HK-2 (cell line): ENCODE measurements around the gene PIBF1.
"Not testable (repeated sequence)": the region's sequence is repeated elsewhere in the genome, so short reads cannot be mapped to it uniquely, and the experiment has no call there.

Experiments
- DNase-seq: peaks from one replicate; pipeline ENCODE4 v3.0.0-alpha.2; 2018; ENCODE audit not compliant: unreplicated experiment

The PIBF1 gene

DNA sequence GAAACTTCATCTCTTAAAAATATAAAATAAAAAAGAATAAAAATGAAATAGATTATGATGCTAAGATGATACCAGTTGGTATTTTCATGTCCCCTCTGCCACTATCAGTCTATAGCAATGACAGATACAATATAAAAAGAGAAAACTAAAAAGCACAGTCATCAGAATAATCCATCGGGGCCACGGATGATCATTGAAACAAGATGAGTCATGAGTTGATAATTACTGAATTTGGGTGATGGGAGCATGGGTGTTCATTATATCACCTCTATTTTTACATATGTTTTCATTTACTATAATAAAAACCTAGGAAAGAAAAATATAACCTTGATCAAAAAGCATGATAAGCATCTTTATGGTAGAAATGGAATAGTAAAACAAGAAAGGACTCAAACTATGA is 41.1 kb downstream of the PIBF1 start:
- DNase-seq: no peak

DNA sequence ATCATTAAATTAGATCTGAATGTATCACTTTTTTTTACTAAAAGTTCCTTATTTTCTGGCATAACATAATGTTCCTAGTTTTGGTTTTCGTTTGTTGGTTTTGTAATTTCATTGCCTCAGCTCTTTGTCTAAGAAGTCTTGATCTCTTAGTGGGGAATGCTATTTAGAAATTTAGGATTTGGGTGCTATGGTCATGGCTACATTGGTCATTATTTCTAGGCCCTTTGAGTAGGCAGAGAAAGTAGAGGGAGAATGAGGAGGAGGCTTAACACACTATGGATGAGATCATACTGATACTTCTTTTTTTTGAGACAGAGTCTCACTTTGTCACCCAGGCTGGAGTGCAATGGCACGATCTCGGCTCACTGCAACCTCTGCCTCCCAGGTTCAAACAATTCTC is 41.8 kb downstream of the PIBF1 start:
- DNase-seq: no peak

GRCh38 chr13:72834601-72835000 is 52.7 kb downstream of the PIBF1 start:
- DNase-seq: no peak

DNA sequence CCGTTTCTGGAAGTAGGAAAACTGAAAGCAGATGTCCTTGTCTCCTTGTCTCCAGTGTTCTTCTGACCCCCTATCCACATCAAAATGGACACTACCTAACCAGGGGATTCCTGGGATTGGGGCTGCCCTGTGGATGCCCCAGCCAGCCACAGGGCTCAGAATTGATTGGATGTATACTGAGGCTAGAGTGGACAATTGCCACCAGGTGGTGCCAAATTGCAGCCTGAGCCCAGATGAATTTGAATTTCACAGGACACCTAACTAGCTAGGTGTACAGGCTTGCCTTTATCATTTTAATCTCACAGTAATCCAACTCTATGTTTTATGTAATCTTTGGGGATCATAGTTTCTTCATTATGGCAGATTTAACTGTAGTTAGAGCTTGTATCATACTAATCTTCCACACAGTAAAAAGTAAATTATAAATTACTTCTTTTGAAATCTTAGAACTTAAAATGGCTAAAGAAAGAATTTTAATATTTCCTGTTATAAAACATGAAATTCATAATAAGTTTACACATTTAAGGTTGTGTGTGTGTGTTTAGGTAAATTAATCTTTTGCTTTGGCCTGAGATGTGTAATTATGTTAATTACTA is 58.0 kb downstream of the PIBF1 start:
- peak; percentile 23 for DNase-seq

DNA sequence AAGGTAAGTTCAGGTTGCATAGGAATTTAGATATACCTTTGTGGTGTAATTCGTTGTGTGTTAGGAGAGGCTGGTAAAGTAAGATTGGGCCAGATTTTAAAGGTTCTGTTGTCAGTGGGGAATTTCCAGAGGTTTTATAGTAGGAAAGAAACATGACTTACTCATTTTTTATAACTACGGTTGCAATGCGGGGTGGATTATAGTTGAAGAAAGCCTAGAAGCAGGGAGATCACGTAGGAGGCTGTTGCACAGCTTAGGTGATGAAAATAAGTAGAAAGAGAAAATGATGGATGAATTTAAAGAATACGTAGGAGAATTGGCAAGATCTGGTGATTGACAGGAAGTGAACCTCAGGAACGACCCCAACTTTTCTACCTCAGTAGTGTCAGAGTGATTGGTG is 61.1 kb downstream of the PIBF1 start:
- no peak for DNase-seq

DNA sequence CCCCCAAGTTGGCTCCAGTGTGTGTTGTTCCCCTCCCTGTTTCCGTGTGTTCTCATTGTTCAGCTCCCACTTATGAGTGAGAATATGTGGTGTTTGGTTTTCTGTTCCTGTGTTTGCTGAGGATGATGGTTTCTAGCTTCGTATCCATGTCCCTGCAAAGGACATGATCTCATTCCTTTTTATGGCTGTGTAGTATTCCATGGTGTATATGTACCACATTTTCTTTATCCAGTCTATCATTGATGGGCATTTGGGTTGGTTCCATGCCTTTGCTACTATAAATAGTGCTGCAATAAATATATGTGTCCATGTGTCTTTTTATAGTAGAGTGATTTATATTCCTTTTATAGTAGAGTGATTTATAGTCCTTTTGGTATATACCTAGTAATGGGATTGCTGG is 63.2 kb downstream of the PIBF1 start:
- not testable (repeated sequence) for DNase-seq

- DNase-seq: no peak
Measured at GRCh38 chr13:72849571-72849970, 67.6 kb downstream of the PIBF1 start.

DNA sequence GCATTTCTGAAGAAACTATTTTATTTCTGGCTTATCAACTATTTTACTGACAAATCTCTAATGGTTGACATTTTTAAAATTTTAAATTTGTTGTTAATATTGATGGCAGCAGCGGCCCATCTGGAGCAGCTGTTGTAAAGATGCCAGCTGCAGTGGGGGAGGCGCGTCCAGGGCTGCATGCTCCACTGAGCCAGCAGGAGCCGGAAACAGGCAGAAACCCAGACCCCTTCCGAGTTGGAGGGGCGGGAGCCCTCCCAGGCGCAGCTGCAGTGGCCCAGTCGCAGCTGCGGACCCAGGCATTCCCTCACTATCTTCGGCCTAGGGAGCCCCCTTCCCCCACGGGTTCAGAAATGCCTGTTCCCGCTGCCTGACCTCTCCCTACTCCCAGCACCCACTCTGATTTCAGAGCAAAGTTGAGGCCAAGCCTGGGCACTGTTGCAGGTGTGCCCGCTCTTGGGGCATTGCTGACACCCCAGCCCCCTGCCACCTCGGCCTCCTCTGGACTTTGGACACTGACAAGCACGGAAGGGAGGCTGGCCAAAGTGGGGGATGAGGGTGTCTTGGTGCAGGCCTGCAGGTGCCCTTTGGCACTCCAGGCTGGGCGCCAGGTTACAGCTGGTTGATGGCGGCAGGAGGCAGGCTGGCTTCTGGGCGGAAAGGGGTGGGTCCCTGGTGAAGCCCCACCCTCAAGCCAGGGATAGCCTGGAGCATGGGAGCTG is 69.2 kb downstream of the PIBF1 start:
- DNase-seq: no peak

DNA sequence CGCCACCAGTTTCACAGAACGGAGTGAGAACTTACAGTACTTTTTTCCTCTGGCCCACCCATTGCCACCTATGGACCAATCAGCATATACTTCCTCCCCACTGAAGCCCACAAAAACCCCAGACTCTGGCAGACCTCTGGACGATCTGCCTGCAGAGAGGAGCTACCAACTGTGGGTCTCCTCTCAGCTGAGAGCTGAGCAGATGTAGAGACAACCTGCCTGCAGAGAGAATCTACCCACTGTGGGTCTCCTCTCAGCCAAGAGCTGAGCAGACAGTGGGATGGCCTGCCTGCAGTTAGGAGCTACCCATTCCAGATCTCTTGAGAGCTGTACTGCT is 69.7 kb downstream of the PIBF1 start:
- DNase-seq: no peak

- no peak for DNase-seq
Measured at GRCh38 chr13:72852207-72852606, 70.3 kb downstream of the PIBF1 start.

DNA sequence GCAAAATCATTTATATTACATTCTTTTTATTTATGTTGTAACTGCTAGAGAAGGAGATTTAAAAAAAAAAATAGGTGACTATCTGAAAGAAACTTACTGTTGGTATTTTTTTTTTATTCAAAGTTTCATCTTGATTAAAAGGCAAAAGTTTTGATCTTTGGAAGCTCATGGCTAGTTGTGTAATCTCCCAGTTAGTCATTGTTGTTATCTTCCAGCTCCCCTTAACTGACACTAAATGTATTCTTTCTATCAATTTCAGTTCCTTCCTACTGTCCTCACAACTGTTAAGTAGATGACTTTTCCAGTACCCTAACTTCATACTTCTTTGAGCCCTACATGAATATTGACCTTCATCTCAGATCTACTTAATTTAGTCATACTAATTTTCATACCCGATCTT is 71.1 kb downstream of the PIBF1 start:
- DNase-seq: no peak

- DNase-seq: no peak
Measured at GRCh38 chr13:72864142-72865011, 82.4 kb downstream of the PIBF1 start.

- no peak for DNase-seq
Measured at GRCh38 chr13:72868229-72868628, 86.3 kb downstream of the PIBF1 start.

DNA sequence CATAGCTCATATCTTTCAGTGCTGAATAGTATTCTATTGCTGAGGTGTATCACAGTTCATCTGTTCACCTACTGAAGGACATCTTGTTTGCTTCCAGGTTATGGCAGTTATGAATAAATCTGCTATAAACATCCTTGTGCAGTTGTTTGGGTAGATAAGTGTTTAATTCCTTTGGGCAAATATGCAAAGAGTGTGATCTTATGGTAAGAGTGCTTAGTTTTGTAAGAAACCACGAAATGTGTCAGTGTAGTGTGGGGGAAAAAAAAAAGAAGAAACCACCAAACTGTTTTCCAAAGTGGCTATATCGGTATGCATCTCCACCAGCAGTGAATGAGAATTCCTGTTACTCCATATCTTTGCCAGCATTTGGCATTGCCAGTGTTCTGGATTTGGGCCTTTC is 93.3 kb downstream of the PIBF1 start:
- no peak for DNase-seq

DNA sequence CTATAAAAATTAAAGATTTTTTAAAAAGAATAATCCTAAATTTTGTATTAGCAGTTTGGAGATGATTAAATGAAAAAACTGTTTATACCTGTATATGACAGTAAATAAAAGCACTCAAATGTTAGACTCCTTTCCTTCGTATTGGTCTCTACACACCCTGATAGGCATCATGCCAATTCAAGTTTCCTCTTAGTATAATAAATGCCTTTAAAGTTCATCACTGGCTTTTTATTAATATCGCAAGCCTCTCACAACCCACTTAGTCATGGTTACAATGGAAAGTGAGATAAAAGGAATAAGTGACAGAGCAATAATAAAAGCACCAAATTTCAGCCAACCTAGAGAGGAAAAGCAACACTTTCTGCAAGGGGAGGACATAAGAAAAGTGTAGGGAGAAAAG is 102.2 kb downstream of the PIBF1 start:
- no peak for DNase-seq

GRCh38 chr13:72886272-72887067 is 104.5 kb downstream of the PIBF1 start:
- no peak for DNase-seq

DNA sequence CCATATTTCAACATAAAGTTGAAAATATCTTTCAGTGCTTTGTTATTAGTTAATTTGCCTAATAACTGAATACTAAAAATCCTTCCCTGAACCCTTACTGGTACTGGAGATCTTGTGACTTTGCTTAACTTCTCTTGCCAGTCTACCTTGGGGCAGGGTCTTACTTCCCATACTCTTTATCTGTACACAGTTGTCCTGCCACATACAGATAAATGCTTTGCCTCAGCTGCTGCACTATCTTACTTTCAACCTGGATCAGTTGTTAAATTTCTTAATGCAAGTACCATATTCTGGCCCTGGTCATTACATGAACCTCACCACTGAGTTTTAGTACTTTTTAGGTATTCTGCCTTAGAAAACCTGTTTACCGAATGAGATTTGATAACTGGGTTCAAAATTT is 107.6 kb downstream of the PIBF1 start:
- no peak for DNase-seq

GRCh38 chr13:72890546-72890945 is 108.6 kb downstream of the PIBF1 start:
- DNase-seq: no peak

- DNase-seq: no peak
Measured at GRCh38 chr13:72891423-72891822, 109.5 kb downstream of the PIBF1 start.

DNA sequence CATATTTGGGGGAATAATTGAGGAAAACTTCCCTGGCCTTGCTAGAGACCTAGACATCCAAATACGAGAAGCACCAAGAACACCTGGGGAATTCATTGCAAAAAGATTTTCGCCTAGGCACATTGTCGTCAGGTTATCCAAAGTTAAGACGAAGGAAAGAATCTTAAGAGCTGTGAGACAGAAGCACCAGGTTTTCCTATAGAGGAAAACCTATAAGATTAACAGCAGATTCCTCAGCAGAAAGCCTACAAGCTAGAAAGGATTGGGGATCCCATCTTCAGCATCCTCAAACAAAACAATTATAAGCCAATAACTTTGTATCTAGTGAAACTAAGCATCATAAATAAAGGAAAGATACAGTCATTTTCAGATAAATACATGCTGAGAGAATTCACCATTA is 114.9 kb downstream of the PIBF1 start:
- DNase-seq: no peak

GRCh38 chr13:72901546-72901945 is 119.6 kb downstream of the PIBF1 start:
- not testable (repeated sequence) for DNase-seq

DNA sequence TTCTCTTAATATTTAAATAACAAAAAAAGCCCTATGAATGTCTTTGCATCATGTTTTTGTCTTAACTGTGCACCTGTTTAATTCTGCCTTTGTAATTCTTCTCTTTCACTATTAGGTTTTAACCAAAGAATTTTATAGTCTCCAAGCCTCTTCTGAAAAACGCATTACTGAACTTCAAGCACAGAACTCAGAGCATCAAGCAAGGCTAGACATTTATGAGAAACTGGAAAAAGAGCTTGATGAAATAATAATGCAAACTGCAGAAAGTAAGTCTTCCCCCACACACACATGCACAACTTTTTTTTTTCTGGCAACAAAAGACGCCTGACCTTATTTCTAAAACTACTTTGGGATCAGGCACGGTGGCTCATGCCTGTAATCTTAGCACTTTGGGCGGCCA is 126.5 kb downstream of the PIBF1 start:
- no peak for DNase-seq
